ENCODE results near the gene NENF.

DNA sequence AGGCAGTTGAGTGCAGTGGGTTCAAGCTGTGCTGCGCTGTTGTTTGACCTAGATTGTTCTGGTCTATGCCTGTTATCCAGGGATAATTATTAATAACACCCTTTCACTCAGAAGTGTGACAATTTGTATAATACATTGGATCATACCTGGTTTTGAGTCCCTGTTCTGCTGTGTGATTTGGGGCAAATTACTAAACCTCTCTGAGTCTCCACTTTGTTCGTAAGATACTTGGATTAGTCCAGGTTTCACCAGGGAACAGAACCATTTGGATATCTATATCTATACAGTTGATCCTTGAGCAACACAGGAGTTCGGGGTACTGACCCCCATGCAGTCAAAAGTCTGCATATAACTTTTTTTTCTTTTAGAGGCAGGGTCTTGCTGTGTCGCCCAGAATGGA is 2.3 kb downstream of the NENF start:
- TF ChIP-seq, protein P1, sequence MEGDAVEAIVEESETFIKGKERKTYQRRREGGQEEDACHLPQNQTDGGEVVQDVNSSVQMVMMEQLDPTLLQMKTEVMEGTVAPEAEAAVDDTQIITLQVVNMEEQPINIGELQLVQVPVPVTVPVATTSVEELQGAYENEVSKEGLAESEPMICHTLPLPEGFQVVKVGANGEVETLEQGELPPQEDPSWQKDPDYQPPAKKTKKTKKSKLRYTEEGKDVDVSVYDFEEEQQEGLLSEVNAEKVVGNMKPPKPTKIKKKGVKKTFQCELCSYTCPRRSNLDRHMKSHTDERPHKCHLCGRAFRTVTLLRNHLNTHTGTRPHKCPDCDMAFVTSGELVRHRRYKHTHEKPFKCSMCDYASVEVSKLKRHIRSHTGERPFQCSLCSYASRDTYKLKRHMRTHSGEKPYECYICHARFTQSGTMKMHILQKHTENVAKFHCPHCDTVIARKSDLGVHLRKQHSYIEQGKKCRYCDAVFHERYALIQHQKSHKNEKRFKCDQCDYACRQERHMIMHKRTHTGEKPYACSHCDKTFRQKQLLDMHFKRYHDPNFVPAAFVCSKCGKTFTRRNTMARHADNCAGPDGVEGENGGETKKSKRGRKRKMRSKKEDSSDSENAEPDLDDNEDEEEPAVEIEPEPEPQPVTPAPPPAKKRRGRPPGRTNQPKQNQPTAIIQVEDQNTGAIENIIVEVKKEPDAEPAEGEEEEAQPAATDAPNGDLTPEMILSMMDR (conservative IDR thresholded peaks at IDR 0.05), result no peak
- no peak for TF ChIP-seq ZFX (IDR thresholded peaks at IDR 0.05)
